Measurements from ENCODE around the gene RABL6. TPM values are rescaled to one million over a fixed set of nuclear protein-coding genes. Genes with fewer than 3 reads are reported as not detected.

RABL6 gene
- total and polyA plus RNA-seq, 4 donors: 31.3 to 76.1 (median 49.6) TPM

DNA sequence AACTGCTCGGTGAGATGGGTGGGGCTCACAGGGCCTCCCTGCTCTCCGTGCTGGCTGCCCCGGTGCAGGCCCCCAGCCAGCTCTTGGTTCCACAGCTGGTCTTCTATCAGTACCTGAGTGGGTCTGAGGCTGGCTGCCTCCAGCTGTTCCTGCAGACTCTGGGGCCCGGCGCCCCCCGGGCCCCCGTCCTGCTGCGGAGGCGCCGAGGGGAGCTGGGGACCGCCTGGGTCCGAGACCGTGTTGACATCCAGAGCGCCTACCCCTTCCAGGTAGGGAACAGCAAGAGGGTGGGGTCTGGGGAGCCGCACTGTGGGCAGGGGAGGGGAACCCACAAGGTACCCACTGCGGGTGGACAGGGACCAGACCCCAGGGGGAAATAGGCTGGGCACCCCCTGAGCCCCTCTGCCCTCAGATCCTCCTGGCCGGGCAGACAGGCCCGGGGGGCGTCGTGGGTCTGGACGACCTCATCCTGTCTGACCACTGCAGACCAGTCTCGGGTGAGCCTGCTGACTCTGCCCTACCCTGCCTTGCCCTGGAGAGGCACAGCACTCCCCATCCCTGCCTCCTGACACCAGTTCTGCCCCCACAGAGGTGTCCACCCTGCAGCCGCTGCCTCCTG lies 47.2 kb downstream of the RABL6 start:
- DNase-seq (no peak), ATAC-seq (ENCODE audit: low FRiP score) (no peak)
- intact Hi-C loops (cut with DNase I): loop anchor here in 1 of 2 donors (5.0 kb wide), 1 partner anchor 87 kb away; the partner anchor contains the start of gene FBXW5
- H3K9me3 ChIP-seq (ENCODE audit: control insufficient read depth, low read length): no peaks in the 10 kb centered on the region
- no peaks in the 10 kb centered on the region for H3K4me1 ChIP-seq (ENCODE audit: control insufficient read depth in 1 of 2, insufficient read depth in 2 of 2, low read length in 2 of 2)
- no peaks in the 10 kb centered on the region for H3K36me3 ChIP-seq (ENCODE audit: control insufficient read depth in 1 of 2, insufficient read depth in 2 of 2, low read length in 1 of 2)
- no peaks in the 10 kb centered on the region for H3K27me3 ChIP-seq (ENCODE audit: control insufficient read depth in 1 of 2, insufficient read depth in 2 of 2, low read length in 1 of 2)
- H3K27ac ChIP-seq (ENCODE audit: low read depth in 1 of 2, low read length in 2 of 2): no peak overlapping the region
- WGBS, 2 donors: 85% methylated on average over 23 of the region's 23 CpGs
- H3K4me3 ChIP-seq (ENCODE audit: low read length in 2 of 2): no peak overlapping the region

GRCh38 chr9:136855461-136856078 lies 47.8 kb downstream of the RABL6 start:
- H3K27me3 ChIP-seq (ENCODE audit: control insufficient read depth in 1 of 2, insufficient read depth in 2 of 2, low read length in 1 of 2): no peaks in the 10 kb centered on the region
- intact Hi-C loops (cut with DNase I): no loop called here
- no peak overlapping the region for H3K27ac ChIP-seq (ENCODE audit: low read depth in 1 of 2, low read length in 2 of 2)
- no peak overlapping the region for H3K4me3 ChIP-seq (ENCODE audit: low read length in 2 of 2)
- 65 to 74% methylated on average over 26 of the region's 26 CpGs for WGBS, 2 donors
- no peak for ATAC-seq (ENCODE audit: low FRiP score)
- H3K4me1 ChIP-seq (ENCODE audit: control insufficient read depth in 1 of 2, insufficient read depth in 2 of 2, low read length in 2 of 2): no peaks in the 10 kb centered on the region
- H3K9me3 ChIP-seq (ENCODE audit: control insufficient read depth, low read length): no peaks in the 10 kb centered on the region
- H3K36me3 ChIP-seq (ENCODE audit: control insufficient read depth in 1 of 2, insufficient read depth in 2 of 2, low read length in 1 of 2): no peaks in the 10 kb centered on the region
- peak in 1 of 2 donors; percentile 47 for DNase-seq

DNA sequence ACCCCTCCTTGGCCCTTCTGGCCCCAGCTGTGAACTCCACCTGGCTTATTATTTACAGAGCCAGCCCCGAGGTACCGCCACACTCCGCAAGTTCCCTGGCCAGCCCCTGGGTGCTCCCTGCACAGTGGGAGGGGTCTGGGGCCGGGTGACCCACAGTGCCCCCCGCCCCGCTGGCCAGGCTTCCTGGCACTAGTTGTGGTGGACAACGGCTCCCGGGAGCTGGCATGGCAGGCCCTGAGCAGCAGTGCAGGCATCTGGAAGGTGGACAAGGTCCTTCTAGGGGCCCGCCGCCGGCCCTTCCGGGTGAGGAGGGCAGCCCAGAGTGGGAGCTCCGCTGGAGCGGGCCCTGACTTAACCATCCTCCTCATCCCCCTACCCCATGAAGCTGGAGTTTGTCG lies 48.3 kb downstream of the RABL6 start:
- DNase-seq: no peak
- Histone ChIP-seq H3K27me3 (ENCODE audit: control insufficient read depth in 1 of 2, insufficient read depth in 2 of 2, low read length in 1 of 2) (no peaks in the 10 kb centered on the region), H3K9me3 (ENCODE audit: control insufficient read depth, low read length) (no peaks in the 10 kb centered on the region), H3K36me3 (ENCODE audit: control insufficient read depth in 1 of 2, insufficient read depth in 2 of 2, low read length in 1 of 2) (no peaks in the 10 kb centered on the region), H3K4me3 (ENCODE audit: low read length in 2 of 2) (no peak overlapping the region), H3K4me1 (ENCODE audit: control insufficient read depth in 1 of 2, insufficient read depth in 2 of 2, low read length in 2 of 2) (no peaks in the 10 kb centered on the region), H3K27ac (ENCODE audit: low read depth in 1 of 2, low read length in 2 of 2) (no peak overlapping the region)
- 67 to 69% methylated on average over 15 of the region's 15 CpGs for WGBS, 2 donors
- intact Hi-C loops (cut with DNase I): no loop called here
- ATAC-seq (ENCODE audit: low FRiP score): no peak

- Histone ChIP-seq H3K9me3 (ENCODE audit: control insufficient read depth, low read length) (no peaks in the 10 kb centered on the region), H3K27ac (ENCODE audit: low read depth in 1 of 2, low read length in 2 of 2) (no peak overlapping the region), H3K36me3 (ENCODE audit: control insufficient read depth in 1 of 2, insufficient read depth in 2 of 2, low read length in 1 of 2) (no peaks in the 10 kb centered on the region), H3K4me1 (ENCODE audit: control insufficient read depth in 1 of 2, insufficient read depth in 2 of 2, low read length in 2 of 2) (no peaks in the 10 kb centered on the region), H3K27me3 (ENCODE audit: control insufficient read depth in 1 of 2, insufficient read depth in 2 of 2, low read length in 1 of 2) (no peaks in the 10 kb centered on the region), H3K4me3 (ENCODE audit: low read length in 2 of 2) (no peak overlapping the region)
- intact Hi-C loops (cut with DNase I): no loop called here
- no peak for DNase-seq
- WGBS, 2 donors: 85% methylated on average over 14 of the region's 14 CpGs
- ATAC-seq (ENCODE audit: low FRiP score): no peak
Observed at GRCh38 chr9:136856541-136857141, 48.9 kb downstream of the RABL6 start.

- Histone ChIP-seq H3K9me3 (ENCODE audit: control insufficient read depth, low read length) (no peaks in the 10 kb centered on the region), H3K4me3 (ENCODE audit: low read length in 2 of 2) (no peak overlapping the region), H3K4me1 (ENCODE audit: control insufficient read depth in 1 of 2, insufficient read depth in 2 of 2, low read length in 2 of 2) (no peaks in the 10 kb centered on the region), H3K27me3 (ENCODE audit: control insufficient read depth in 1 of 2, insufficient read depth in 2 of 2, low read length in 1 of 2) (no peaks in the 10 kb centered on the region), H3K36me3 (ENCODE audit: control insufficient read depth in 1 of 2, insufficient read depth in 2 of 2, low read length in 1 of 2) (no peaks in the 10 kb centered on the region), H3K27ac (ENCODE audit: low read depth in 1 of 2, low read length in 2 of 2) (no peak overlapping the region)
- DNase-seq: no peak
- no peak for ATAC-seq (ENCODE audit: low FRiP score)
- intact Hi-C loops (cut with DNase I): no loop called here
- WGBS, 2 donors: 87 to 90% methylated on average over 19 of the region's 19 CpGs
Observed at GRCh38 chr9:136857166-136857565, 49.4 kb downstream of the RABL6 start.

- DNase-seq (peak in 1 of 2 donors; percentile 51), ATAC-seq (ENCODE audit: low FRiP score) (no peak)
- no peaks in the 10 kb centered on the region for H3K27me3 ChIP-seq (ENCODE audit: control insufficient read depth in 1 of 2, insufficient read depth in 2 of 2, low read length in 1 of 2)
- peaks cover 0 to 3% of the 10 kb centered on the region in 2 donors for H3K36me3 ChIP-seq (ENCODE audit: control insufficient read depth in 1 of 2, insufficient read depth in 2 of 2, low read length in 1 of 2)
- no peaks in the 10 kb centered on the region for H3K4me1 ChIP-seq (ENCODE audit: control insufficient read depth in 1 of 2, insufficient read depth in 2 of 2, low read length in 2 of 2)
- H3K27ac ChIP-seq (ENCODE audit: low read depth in 1 of 2, low read length in 2 of 2): no peak overlapping the region
- intact Hi-C loops (cut with DNase I): no loop called here
- H3K4me3 ChIP-seq (ENCODE audit: low read length in 2 of 2): no peak overlapping the region
- 81 to 83% methylated on average over 29 of the region's 29 CpGs for WGBS, 2 donors
- no peaks in the 10 kb centered on the region for H3K9me3 ChIP-seq (ENCODE audit: control insufficient read depth, low read length)
Observed at GRCh38 chr9:136857581-136858412, 50.0 kb downstream of the RABL6 start.

DNA sequence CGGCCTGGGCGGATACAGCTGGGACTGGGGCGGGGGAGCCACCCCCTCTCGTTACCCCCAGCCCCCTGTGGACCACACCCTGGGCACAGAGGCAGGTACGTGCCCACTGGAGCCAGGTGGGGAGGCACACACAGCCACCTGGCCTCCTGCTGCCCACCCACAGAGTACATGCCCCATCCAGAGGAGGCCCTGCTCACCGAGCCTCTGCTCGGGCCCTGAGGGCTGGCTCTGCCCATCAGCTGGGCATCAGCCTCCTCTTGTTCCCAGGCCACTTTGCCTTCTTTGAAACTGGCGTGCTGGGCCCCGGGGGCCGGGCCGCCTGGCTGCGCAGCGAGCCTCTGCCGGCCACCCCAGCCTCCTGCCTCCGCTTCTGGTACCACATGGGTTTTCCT lies 50.7 kb downstream of the RABL6 start:
- WGBS, 2 donors: 80 to 85% methylated on average over 15 of the region's 15 CpGs

DNA sequence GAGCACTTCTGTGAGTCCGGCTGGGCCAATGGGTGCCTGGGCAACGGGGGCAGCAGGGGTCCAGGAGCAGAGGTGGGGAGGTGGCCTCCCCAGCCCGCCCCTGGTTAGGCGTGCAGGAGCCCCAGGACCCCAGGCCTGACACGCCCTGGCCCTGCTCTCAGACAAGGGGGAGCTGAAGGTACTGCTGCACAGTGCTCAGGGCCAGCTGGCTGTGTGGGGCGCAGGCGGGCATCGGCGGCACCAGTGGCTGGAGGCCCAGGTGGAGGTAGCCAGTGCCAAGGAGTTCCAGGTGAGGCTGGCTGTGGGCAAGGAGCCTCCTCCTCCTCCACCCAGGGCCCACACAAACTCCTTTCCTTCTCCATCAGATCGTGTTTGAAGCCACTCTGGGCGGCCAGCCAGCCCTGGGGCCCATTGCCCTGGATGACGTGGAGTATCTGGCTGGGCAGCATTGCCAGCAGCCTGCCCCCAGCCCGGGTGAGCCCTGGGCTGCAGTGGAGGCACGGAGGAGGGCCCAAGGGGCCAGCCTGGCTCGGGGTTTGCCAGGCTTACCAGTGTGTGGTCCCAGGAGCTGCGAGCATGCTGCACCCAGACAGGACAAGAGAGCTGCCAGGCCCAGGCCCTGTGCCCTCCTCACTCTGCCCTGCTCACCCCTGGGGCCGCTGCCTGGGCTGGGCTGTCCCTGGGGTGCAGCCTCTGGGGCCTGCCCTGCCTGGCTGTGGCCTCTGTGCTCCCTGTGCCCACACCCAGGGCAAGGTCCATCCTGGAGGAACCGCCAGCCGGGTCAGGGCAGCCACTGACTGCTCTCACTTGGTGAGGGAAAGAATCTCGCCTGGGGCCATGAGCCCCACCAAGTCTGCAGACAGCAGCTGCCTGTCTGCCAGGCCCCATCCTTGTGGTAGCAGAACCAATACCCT lies 51.4 kb downstream of the RABL6 start:
- Histone ChIP-seq H3K9me3 (ENCODE audit: control insufficient read depth, low read length) (no peaks in the 10 kb centered on the region), H3K36me3 (ENCODE audit: control insufficient read depth in 1 of 2, insufficient read depth in 2 of 2, low read length in 1 of 2) (peaks cover 0 to 3% of the 10 kb centered on the region in 2 donors), H3K27me3 (ENCODE audit: control insufficient read depth in 1 of 2, insufficient read depth in 2 of 2, low read length in 1 of 2) (no peaks in the 10 kb centered on the region), H3K27ac (ENCODE audit: low read depth in 1 of 2, low read length in 2 of 2) (peak overlapping the region in 1 of 2 donors; percentile 11), H3K4me1 (ENCODE audit: control insufficient read depth in 1 of 2, insufficient read depth in 2 of 2, low read length in 2 of 2) (no peaks in the 10 kb centered on the region), H3K4me3 (ENCODE audit: low read length in 2 of 2) (no peak overlapping the region)
- intact Hi-C loops (cut with DNase I): no loop called here
- peak; percentile 13 for ATAC-seq (ENCODE audit: low FRiP score)
- DNase-seq: peak; percentile 79 to 91
- WGBS, 2 donors: 18% methylated on average over 20 of the region's 20 CpGs

More for the DNA sequence above, 50.7 kb downstream of the RABL6 start:
- peaks cover 0 to 3% of the 10 kb centered on the region in 2 donors for H3K36me3 ChIP-seq (ENCODE audit: control insufficient read depth in 1 of 2, insufficient read depth in 2 of 2, low read length in 1 of 2)
- no peak for ATAC-seq (ENCODE audit: low FRiP score)
- no peaks in the 10 kb centered on the region for H3K27me3 ChIP-seq (ENCODE audit: control insufficient read depth in 1 of 2, insufficient read depth in 2 of 2, low read length in 1 of 2)
- no peaks in the 10 kb centered on the region for H3K4me1 ChIP-seq (ENCODE audit: control insufficient read depth in 1 of 2, insufficient read depth in 2 of 2, low read length in 2 of 2)
- intact Hi-C loops (cut with DNase I): no loop called here
- H3K4me3 ChIP-seq (ENCODE audit: low read length in 2 of 2): no peak overlapping the region
- no peaks in the 10 kb centered on the region for H3K9me3 ChIP-seq (ENCODE audit: control insufficient read depth, low read length)
- no peak for DNase-seq
- no peak overlapping the region for H3K27ac ChIP-seq (ENCODE audit: low read depth in 1 of 2, low read length in 2 of 2)
